H1 (cell line): ENCODE results near the gene PTPRC. TPM values are rescaled to one million over a fixed set of nuclear protein-coding genes. Genes with fewer than 3 reads are reported as not detected.

Experiments
- CTCF ChIA-PET: fragments of 300-600 bp; sonication (Branson Sonifier 250); formaldehyde crosslinking; loops from one replicate; lab custom pipeline; 2021; ENCODE audit not compliant: partially characterized antibody; lab: Charles Lee
- POLR2A ChIA-PET: fragments of 300-600 bp; sonication (Branson Sonifier 250); formaldehyde crosslinking; loops from one replicate; lab custom pipeline; 2021; ENCODE audit warnings: inconsistent platforms; ENCODE audit not compliant: partially characterized antibody; lab: Charles Lee
- DNase-seq, 2 experiments: peaks; one replicate each; pipeline versions ENCODE4 v3.0.0 to v3.0.0-alpha.2; 2010 to 2022; ENCODE audit warnings: low spot score in 2 of 2, low read depth in 1 of 2, mixed read lengths in 1 of 2
- FAIRE-seq: peaks from 2 replicates; lab custom pipeline; 2011; peaks lifted over from hg19 to GRCh38; lab: Jason Lieb, UNC
- H2AFZ ChIP-seq: 2 replicates; pipeline ENCODE4 v1.8.1; 2012; ENCODE audit warnings: low read length, inconsistent platforms
- H2AK5ac ChIP-seq: 2 replicates; pipeline ENCODE4 v1.6.1; 2013; ENCODE audit warnings: low read depth, low read length
- H2BK120ac ChIP-seq: replicated peaks from 2 replicates; pipeline ENCODE3; 2013; ENCODE audit warnings: low read depth, low read length, inconsistent platforms
- H2BK12ac ChIP-seq: 2 replicates; pipeline ENCODE4 v1.6.1; 2013; ENCODE audit warnings: low read depth, low read length
- H2BK15ac ChIP-seq: 2 replicates; pipeline ENCODE4 v1.6.1; 2013; ENCODE audit warnings: low read length
- H2BK20ac ChIP-seq: 2 replicates; pipeline ENCODE4 v1.6.1; 2013; ENCODE audit warnings: low read length
- H2BK5ac ChIP-seq: 2 replicates; pipeline ENCODE4 v1.6.1; 2013; ENCODE audit warnings: low read depth, low read length
- H3K14ac ChIP-seq: 2 replicates; pipeline ENCODE4 v1.6.1; 2013; ENCODE audit warnings: inconsistent platforms; ENCODE audit not compliant: insufficient read length
- H3K18ac ChIP-seq: 2 replicates; pipeline ENCODE4 v1.6.1; 2013; ENCODE audit warnings: low read length; ENCODE audit errors: extremely low read depth
- H3K23ac ChIP-seq: 2 replicates; pipeline ENCODE4 v1.6.1; 2013; ENCODE audit warnings: inconsistent platforms; ENCODE audit not compliant: insufficient read length
- H3K23me2 ChIP-seq: 2 replicates; pipeline ENCODE4 v1.6.1; 2013; ENCODE audit warnings: low read depth, low read length
- H3K27ac ChIP-seq: 2 replicates; pipeline ENCODE4 v1.6.1; 2011; ENCODE audit warnings: low read depth, low read length, inconsistent platforms
- H3K27me3 ChIP-seq, 4 experiments: replicated peaks in 1 of 4; 1 replicate in 1 of 4; 2 replicates in 3 of 4; pipeline versions ENCODE4 v1.6.1 to v1.8.1; 2011 to 2013; ENCODE audit warnings: low read length in 3 of 4, mild to moderate bottlenecking in 3 of 4, inconsistent platforms in 2 of 4, mixed read lengths in 2 of 4, moderate library complexity in 1 of 4; ENCODE audit not compliant: control insufficient read depth in 3 of 4, insufficient read depth in 3 of 4; ENCODE audit errors: extremely low read depth in 1 of 4
- H3K36me3 ChIP-seq, 4 experiments: 2 replicates each; pipeline versions ENCODE4 v1.6.1 to v1.8.1; 2011 to 2013; ENCODE audit warnings: mild to moderate bottlenecking in 4 of 4, low read length in 3 of 4, moderate library complexity in 2 of 4, control low read depth in 1 of 4, inconsistent platforms in 1 of 4; ENCODE audit not compliant: insufficient read depth in 4 of 4, control insufficient read depth in 2 of 4
- H3K4ac ChIP-seq: replicated peaks from 2 replicates; pipeline ENCODE3; 2013; ENCODE audit warnings: low read length, low read depth, mixed read lengths, inconsistent platforms; ENCODE audit not compliant: insufficient read length
- H3K4me1 ChIP-seq, 4 experiments: replicated peaks in 1 of 4; 1 replicate in 1 of 4; 2 replicates in 3 of 4; pipeline versions ENCODE4 v1.6.1 to v1.8.1; 2011 to 2013; ENCODE audit warnings: low read length in 3 of 4, inconsistent platforms in 2 of 4, mixed read lengths in 1 of 4; ENCODE audit not compliant: insufficient read depth in 4 of 4, control insufficient read depth in 3 of 4
- H3K4me2 ChIP-seq, 2 experiments: 2 replicates each; pipeline versions ENCODE4 v1.6.1 to v1.8.1; 2011 to 2013; ENCODE audit warnings: low read depth in 2 of 2, low read length in 2 of 2, control low read depth in 1 of 2, inconsistent platforms in 1 of 2, mild to moderate bottlenecking in 1 of 2; ENCODE audit not compliant: insufficient read depth in 1 of 2
- H3K4me3 ChIP-seq, 4 experiments: fragments of 200-600, 300-600 bp in 1 of 4; sonication (generic), shearing (Covaris generic), sonication (Bioruptor Twin) in 1 of 4; 2 replicates each; pipeline versions ENCODE4 v1.5.1 to v1.8.1; 2011 to 2016; ENCODE audit warnings: low read length in 4 of 4, low read depth in 3 of 4, control low read depth in 2 of 4, inconsistent platforms in 2 of 4, mild to moderate bottlenecking in 2 of 4, mixed read lengths in 1 of 4, moderate library complexity in 1 of 4; ENCODE audit not compliant: insufficient read depth in 2 of 4; ENCODE audit errors: extremely low read depth in 1 of 4
- H3K56ac ChIP-seq: replicated peaks from 2 replicates; pipeline ENCODE3; 2013; ENCODE audit warnings: low read depth, mild to moderate bottlenecking, mixed read lengths, low read length, inconsistent platforms; ENCODE audit not compliant: insufficient read length
- H3K79me1 ChIP-seq: 2 replicates; pipeline ENCODE4 v1.6.1; 2013; ENCODE audit warnings: low read depth, low read length, control low read depth
- H3K79me2 ChIP-seq, 2 experiments: 2 replicates each; pipeline versions ENCODE4 v1.6.1 to v1.8.1; 2012 to 2013; ENCODE audit warnings: low read length in 2 of 2, mild to moderate bottlenecking in 2 of 2, inconsistent platforms in 1 of 2; ENCODE audit not compliant: insufficient read depth in 2 of 2, control insufficient read depth in 1 of 2
- H3K9ac ChIP-seq, 4 experiments: replicated peaks in 1 of 4; 1 replicate in 1 of 4; 2 replicates in 3 of 4; pipeline versions ENCODE4 v1.6.1 to v1.8.1; 2011 to 2013; ENCODE audit warnings: low read depth in 3 of 4, low read length in 3 of 4, control low read depth in 2 of 4, mild to moderate bottlenecking in 2 of 4, moderate library complexity in 2 of 4, inconsistent platforms in 1 of 4; ENCODE audit errors: extremely low read depth in 1 of 4
- H3K9me3 ChIP-seq, 2 experiments: 2 replicates each; pipeline versions ENCODE4 v1.6.1 to v1.8.1; 2012 to 2013; ENCODE audit warnings: mild to moderate bottlenecking in 2 of 2, moderate library complexity in 2 of 2, control low read depth in 1 of 2, inconsistent platforms in 1 of 2, low read depth in 1 of 2, low read length in 1 of 2, mixed read lengths in 1 of 2; ENCODE audit not compliant: insufficient read depth in 2 of 2
- H4K20me1 ChIP-seq, 2 experiments: replicated peaks in 1 of 2; 2 replicates each; pipeline versions ENCODE3 to v1.8.1; 2011 to 2013; ENCODE audit warnings: inconsistent platforms in 2 of 2, low read length in 2 of 2, mild to moderate bottlenecking in 1 of 2; ENCODE audit not compliant: insufficient read depth in 2 of 2, control insufficient read depth in 1 of 2
- H4K5ac ChIP-seq: 2 replicates; pipeline ENCODE4 v1.6.1; 2013; ENCODE audit warnings: low read length, low read depth, mixed read lengths, inconsistent platforms; ENCODE audit not compliant: insufficient read length
- H4K8ac ChIP-seq: 2 replicates; pipeline ENCODE4 v1.8.0; 2013; ENCODE audit warnings: mild to moderate bottlenecking, moderate library complexity, low read length, inconsistent platforms; ENCODE audit not compliant: insufficient read depth; ENCODE audit errors: extremely low read depth
- H4K91ac ChIP-seq: replicated peaks from 2 replicates; pipeline ENCODE3; 2013; ENCODE audit warnings: low read length, mixed read lengths, inconsistent platforms; ENCODE audit not compliant: insufficient read length
- ASH2L ChIP-seq: fragments of 200-600, 300-600 bp; sonication (generic); IDR thresholded peaks from one replicate; pipeline ENCODE4 v1.7.1; 2017; ENCODE audit warnings: low read length
- BRCA1 ChIP-seq: IDR thresholded peaks from 2 replicates; pipeline ENCODE4 v1.6.1; 2012; ENCODE audit warnings: low read depth, low read length, improper control_type of control experiment
- CHD2 ChIP-seq: IDR thresholded peaks from 2 replicates; pipeline ENCODE4 v1.6.1; 2012; ENCODE audit warnings: low read length, improper control_type of control experiment
- CTCF ChIP-seq, 3 experiments: IDR thresholded peaks; 1 replicate in 2 of 3; 2 replicates in 1 of 3; pipeline versions ENCODE4 v1.5.1 to v1.6.1; 2011; ENCODE audit warnings: low read length in 3 of 3, mild to moderate bottlenecking in 3 of 3, inconsistent platforms in 2 of 3, low read depth in 1 of 3, moderate library complexity in 1 of 3; ENCODE audit not compliant: insufficient read depth in 1 of 3; ENCODE audit errors: control extremely low read depth in 1 of 3
- EP300 ChIP-seq, 2 experiments: IDR thresholded peaks; 1 replicate in 1 of 2; 2 replicates in 1 of 2; pipeline ENCODE4 v1.6.1; 2011 to 2012; ENCODE audit warnings: low read depth in 2 of 2, low read length in 2 of 2, mild to moderate bottlenecking in 2 of 2, borderline replicate concordance in 1 of 2, inconsistent platforms in 1 of 2, moderate library complexity in 1 of 2
- JUND ChIP-seq: IDR thresholded peaks from 2 replicates; pipeline ENCODE4 v1.6.1; 2011; ENCODE audit warnings: mild to moderate bottlenecking, improper control_type of control experiment, low read length
- POU5F1 ChIP-seq: IDR thresholded peaks from 2 replicates; pipeline ENCODE4 v1.6.1; 2011; ENCODE audit warnings: low read depth, mild to moderate bottlenecking, low read length, moderate library complexity
- RBBP5 ChIP-seq: IDR thresholded peaks from 2 replicates; pipeline ENCODE4 v1.7.1; 2012; ENCODE audit warnings: low read depth, mild to moderate bottlenecking, inconsistent platforms, low read length, moderate library complexity, borderline replicate concordance
- SAP30 ChIP-seq: fragments of 300-600 bp; sonication (generic); IDR thresholded peaks from 2 replicates; pipeline ENCODE4 v1.7.1; 2012; ENCODE audit warnings: low read length, moderate library complexity, mild to moderate bottlenecking, inconsistent platforms; ENCODE audit not compliant: insufficient read depth, insufficient replicate concordance
- SIN3A ChIP-seq, 2 experiments: IDR thresholded peaks in 1 of 2; conservative IDR thresholded peaks in 1 of 2; 2 replicates each; pipeline ENCODE4 v1.6.1; 2011 to 2012; ENCODE audit warnings: low read length in 2 of 2, improper control_type of control experiment in 1 of 2, low read depth in 1 of 2, mild to moderate bottlenecking in 1 of 2
- SIX5 ChIP-seq: IDR thresholded peaks from 2 replicates; pipeline ENCODE4 v1.6.1; 2011; ENCODE audit warnings: mild to moderate bottlenecking, low read depth, low read length
- SP2 ChIP-seq: IDR thresholded peaks from 2 replicates; pipeline ENCODE4 v1.6.1; 2012; ENCODE audit warnings: mild to moderate bottlenecking, low read length, inconsistent platforms
- TAF1 ChIP-seq: IDR thresholded peaks from 2 replicates; pipeline ENCODE4 v1.6.1; 2011; ENCODE audit warnings: mild to moderate bottlenecking, low read depth, low read length
- polyA plus RNA-seq, 7 experiments: library from polyadenylated mRNA; depleted of rRNA in 3 of 7; stranded (reverse) in 5 of 7; unstranded in 2 of 7; fragments of >200 nt in 5 of 7; fragments of 200-250 nt in 2 of 7; gene quantifications; 1 replicate in 5 of 7; 2 replicates in 1 of 7; 4 replicates in 1 of 7; pipeline versions ENCODE4 v1.2.1 to v1.2.3, GENCODE V29; 2011 to 2013; ENCODE audit warnings: missing spikeins in 2 of 7, mixed read lengths in 2 of 7
- total RNA-seq: library from RNA; stranded (reverse); fragmentation: NEBNext Ultra II Directional; extraction: Animal tissue kit (Norgen Biotek cat#: 25700); gene quantifications from 2 replicates; pipeline ENCODE4 v1.2.1, GENCODE V29; 2021

Gene PTPRC
- total and polyA plus RNA-seq, 2 of the 8 experiments (the other 6 are each of a cell fraction or from before 2014, with no cell fraction given): 0.05 TPM; not detected in 1

- H3K23me2 ChIP-seq: no peaks in the 10 kb centered on the region
- ChIA-PET POLR2A (no interaction called here), CTCF (interaction anchor here (0.7 kb wide), 1 partner anchor 8 kb away, joined by 3 read pairs; no protein-coding TSS in a partner anchor)
- H3K79me2 ChIP-seq: no peaks in the 10 kb centered on the region
- H3K23ac ChIP-seq: no peak overlapping the region
- H4K91ac ChIP-seq: no peak overlapping the region
- H3K9ac ChIP-seq: no peak overlapping the region
- H4K8ac ChIP-seq: no peak overlapping the region
- H4K5ac ChIP-seq: no peak overlapping the region
- DNase-seq: no peak
- H3K27me3 ChIP-seq: no peaks in the 10 kb centered on the region
- H4K20me1 ChIP-seq: no peaks in the 10 kb centered on the region
- H3K4me2 ChIP-seq: no peak overlapping the region
- H3K14ac ChIP-seq: no peak overlapping the region
- no peak overlapping the region for H2BK12ac ChIP-seq
- H3K56ac ChIP-seq: no peak overlapping the region
- H2AFZ ChIP-seq: no peak overlapping the region
- H3K18ac ChIP-seq: no peak overlapping the region
- H3K4me3 ChIP-seq: no peak overlapping the region
- H3K79me1 ChIP-seq: no peaks in the 10 kb centered on the region
- no peak overlapping the region for H3K27ac ChIP-seq
- H2BK120ac ChIP-seq: no peak overlapping the region
- FAIRE-seq: no peak
- no peaks in the 10 kb centered on the region for H3K4me1 ChIP-seq
- H3K4ac ChIP-seq: no peak overlapping the region
- H2BK5ac ChIP-seq: no peak overlapping the region
- no peaks in the 10 kb centered on the region for H3K36me3 ChIP-seq
- H2BK15ac ChIP-seq: no peak overlapping the region
- H3K9me3 ChIP-seq: no peaks in the 10 kb centered on the region
- H2BK20ac ChIP-seq: no peak overlapping the region
- no peak overlapping the region for H2AK5ac ChIP-seq
- TF ChIP-seq SIX5 (no peak), BRCA1 (no peak), SAP30 (no peak), EP300 (IDR thresholded peaks at IDR 0.05; ENCODE audit: borderline replicate concordance in 1 of 2, low read depth in 2 of 2, low read length in 2 of 2) (no peak), ASH2L (no peak), TAF1 (no peak), CHD2 (no peak), SIN3A (conservative IDR thresholded peaks at IDR 0.05 in 1 of 2, IDR thresholded peaks at IDR 0.05 in 1 of 2; ENCODE audit: low read depth in 1 of 2, low read length in 2 of 2) (no peak), CTCF (IDR thresholded peaks at IDR 0.05; ENCODE audit: control extremely low read depth in 1 of 3, insufficient read depth in 1 of 3, low read depth in 1 of 3, low read length in 3 of 3) (no peak), POU5F1 (no peak), RBBP5 (no peak), SP2 (no peak), JUND (no peak)
Measured at GRCh38 chr1:198629610-198630009, 9.2 kb upstream of the PTPRC start.
